22Rv1 (cell line): ENCODE results near the gene EPS15.

Source experiments
- CTCF ChIP-seq: fragments of 450-650 bp; IDR thresholded peaks from 2 replicates; pipeline ENCODE4 v1.5.1; 2017; ENCODE audit warnings: mild to moderate bottlenecking
- ZFX ChIP-seq: fragments of 450-650 bp; IDR thresholded peaks from 2 replicates; pipeline ENCODE4 v1.6.1; 2017; ENCODE audit warnings: antibody characterized with exemption, borderline replicate concordance

DNA sequence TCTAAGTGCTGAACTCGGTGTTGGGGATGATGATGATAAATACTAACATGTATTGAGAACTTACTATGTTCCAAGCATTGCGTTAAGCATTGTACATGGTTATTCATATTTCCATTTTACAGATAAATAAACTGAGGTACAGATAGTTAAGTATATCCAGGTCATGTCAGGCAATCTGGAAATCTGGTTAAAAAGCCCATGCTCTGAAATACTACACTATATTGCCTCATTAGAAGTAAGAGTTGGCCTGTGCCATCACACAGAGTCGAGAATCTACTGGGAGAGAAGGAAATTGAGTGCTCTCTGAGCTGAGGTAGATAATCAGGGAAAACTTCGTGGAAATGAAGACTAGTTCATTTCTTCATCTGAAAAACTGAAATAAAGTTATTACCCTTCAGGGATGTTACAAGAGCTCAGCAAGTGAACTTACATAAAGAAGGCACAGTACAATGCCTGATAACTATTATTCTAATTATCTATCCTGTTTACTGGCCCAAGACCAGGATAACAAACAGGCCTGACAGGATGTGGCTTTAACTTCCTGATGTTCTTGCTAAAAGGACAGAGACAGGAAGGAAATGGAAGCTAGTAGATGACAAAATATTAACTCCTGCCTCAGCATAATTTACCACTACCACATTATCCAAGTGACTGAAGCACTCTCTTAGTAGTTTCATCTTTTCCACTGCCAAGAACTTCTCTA is 85.6 kb downstream of the EPS15 start:
- TF ChIP-seq CTCF (no peak), ZFX (no peak)
